CMK (cell line): ENCODE results near the gene KIFC3.
"Not testable (repeated sequence)": the region's sequence is repeated elsewhere in the genome, so short reads cannot be mapped to it uniquely, and the experiment has no call there.

ENCODE experiments used
- DNase-seq: peaks from one replicate; pipeline ENCODE4 v3.0.0-alpha.2; 2010; ENCODE audit warnings: low read depth

Gene KIFC3

DNA sequence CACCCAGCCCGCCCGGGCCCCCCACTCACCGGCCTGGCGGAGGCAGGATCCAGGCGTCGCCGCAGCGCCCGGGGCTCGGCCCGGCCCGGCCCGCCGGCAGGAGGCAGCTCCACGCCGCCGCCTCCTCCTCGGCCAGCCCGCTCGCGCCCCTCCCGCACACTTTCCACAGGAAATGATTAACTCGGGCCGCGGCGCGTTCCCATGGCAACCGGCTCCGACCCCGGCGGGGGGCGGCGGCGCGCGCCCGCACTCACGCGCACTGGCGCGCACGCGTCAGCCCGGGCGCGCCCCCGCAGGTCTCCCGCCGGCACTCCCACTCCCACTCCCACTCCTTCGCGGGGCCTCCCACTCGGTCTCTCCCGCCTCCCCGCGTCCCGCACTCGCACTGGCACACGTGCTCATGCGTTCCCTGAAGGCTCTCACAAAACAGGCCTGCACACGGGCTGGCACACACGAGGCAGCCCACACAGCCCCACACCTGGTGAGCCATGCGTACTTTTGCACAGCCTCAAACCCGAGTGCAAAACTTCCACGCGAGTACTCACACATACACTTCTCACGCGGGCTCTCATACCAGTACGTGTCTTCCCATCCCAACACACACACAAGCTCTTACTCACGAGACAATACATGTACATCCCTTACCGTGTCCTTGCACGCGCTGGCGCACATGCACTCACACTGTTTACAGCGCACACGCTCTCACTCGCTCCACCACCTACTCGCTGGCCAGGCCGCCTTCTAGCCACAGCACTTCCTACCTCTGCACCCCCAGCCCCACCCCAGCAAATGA lies at the start of gene KIFC3:
Gene KIFC3, minus strand, starts transcription at position 151 of the 793 bp plus-strand sequence. CDS start 4,248 bp downstream, outside the sequence.
- no peak for DNase-seq

- no peak for DNase-seq
These were observed 45.9 kb upstream of the KIFC3 start for GRCh38 chr16:57848181-57848580.

- not testable (repeated sequence) for DNase-seq
These were observed 44.6 kb upstream of the KIFC3 start for GRCh38 chr16:57846931-57847330.

GRCh38 chr16:57846078-57846697 lies 43.9 kb upstream of the KIFC3 start:
- no peak for DNase-seq

DNA sequence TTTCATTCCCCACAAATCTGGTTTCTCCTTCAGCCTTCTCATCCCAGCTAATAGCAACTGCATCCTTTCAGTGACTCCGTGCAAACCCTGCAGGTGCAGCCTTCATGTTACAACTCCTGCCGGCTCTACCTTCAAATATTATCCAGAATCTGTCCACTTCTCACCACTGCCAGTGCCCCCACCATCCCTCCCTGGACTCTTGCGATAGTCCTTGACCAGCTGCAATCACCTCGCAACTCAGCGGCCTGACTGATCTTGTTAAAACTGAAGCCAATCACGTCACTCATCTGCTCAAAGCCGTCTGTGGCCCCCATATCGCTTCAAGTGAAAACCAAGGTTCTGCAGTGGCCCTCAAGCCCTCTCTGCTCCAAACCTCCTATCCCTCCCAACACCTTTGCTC lies 42.8 kb upstream of the KIFC3 start:
- no peak for DNase-seq

GRCh38 chr16:57844416-57845030 lies 42.2 kb upstream of the KIFC3 start:
- DNase-seq = no peak

- no peak for DNase-seq
These were observed 41.1 kb upstream of the KIFC3 start for GRCh38 chr16:57843400-57843799.

DNA sequence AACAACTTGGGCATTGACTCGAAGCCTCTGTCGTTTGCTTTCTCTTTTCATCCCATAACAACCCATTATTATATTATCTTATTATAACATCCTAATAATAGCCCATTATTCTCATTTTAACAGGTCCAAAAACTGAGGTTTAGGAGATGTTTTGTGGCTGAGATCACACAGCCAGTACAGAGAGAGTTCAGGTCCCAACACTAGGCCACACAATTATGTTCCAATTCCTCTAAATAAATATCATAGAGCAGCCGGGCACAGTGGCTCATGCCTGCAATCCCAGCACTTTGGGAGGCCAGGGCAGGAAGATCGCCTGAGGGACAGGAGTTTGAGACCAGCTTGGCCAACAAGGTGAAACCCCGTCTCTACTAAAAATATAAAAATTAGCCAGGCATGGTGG lies 40.3 kb upstream of the KIFC3 start:
- DNase-seq = no peak

GRCh38 chr16:57840833-57841232 lies 38.5 kb upstream of the KIFC3 start:
- no peak for DNase-seq

- no peak for DNase-seq
These were observed 35.9 kb upstream of the KIFC3 start for GRCh38 chr16:57838161-57838560.

GRCh38 chr16:57837305-57838125 lies 35.2 kb upstream of the KIFC3 start:
- DNase-seq = no peak

GRCh38 chr16:57835439-57835838 lies 33.1 kb upstream of the KIFC3 start:
- DNase-seq = not testable (repeated sequence)

DNA sequence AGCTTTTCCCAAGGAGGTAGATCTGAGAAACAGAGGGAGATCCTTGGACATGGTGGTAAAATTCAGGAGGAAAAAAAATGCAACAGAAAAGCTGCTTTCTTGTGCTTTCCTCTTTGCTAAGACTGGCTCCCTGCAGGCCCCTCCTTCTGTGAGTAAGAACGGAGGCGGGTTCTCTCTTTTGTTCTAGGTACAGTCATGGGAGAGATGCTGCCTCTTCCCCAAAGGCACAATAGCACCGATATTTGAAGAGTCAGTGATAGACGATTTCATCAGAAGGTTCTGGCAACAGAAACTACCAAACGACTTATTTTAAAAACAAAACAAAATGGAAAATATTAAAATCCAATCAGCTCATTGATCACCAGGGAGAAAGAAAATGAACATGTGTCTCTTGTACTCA lies 32.6 kb upstream of the KIFC3 start:
- no peak for DNase-seq

DNA sequence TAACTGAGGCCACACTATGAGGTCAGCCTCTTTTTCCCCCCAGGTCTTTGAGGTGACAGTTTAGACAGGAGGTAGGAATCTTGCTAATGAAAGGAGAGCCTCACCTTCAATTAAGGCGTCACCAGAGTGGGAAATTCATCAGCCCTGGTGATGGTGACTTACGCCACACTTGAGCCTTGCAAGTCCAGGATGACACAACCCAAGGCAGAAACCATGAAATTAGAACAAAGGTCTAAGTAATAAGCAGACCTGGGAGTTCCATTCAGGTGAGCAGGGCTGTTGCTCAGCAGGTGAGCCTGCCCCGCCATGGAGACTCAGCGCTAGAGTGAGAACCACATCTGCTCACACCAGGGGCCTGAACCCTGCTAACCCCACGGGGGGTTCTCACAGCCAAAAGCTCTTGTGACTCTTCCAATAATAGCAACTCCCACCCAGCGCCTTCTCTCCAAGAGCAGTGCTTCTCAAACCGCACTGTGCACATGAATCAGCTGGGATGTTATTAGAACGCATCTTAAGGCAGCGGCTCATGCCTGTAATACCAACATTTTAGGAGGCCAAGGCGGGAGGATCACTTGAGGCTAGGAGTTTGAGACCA lies 28.7 kb upstream of the KIFC3 start:
- DNase-seq = no peak

GRCh38 chr16:57829969-57830360 lies 27.7 kb upstream of the KIFC3 start:
- DNase-seq = no peak

DNA sequence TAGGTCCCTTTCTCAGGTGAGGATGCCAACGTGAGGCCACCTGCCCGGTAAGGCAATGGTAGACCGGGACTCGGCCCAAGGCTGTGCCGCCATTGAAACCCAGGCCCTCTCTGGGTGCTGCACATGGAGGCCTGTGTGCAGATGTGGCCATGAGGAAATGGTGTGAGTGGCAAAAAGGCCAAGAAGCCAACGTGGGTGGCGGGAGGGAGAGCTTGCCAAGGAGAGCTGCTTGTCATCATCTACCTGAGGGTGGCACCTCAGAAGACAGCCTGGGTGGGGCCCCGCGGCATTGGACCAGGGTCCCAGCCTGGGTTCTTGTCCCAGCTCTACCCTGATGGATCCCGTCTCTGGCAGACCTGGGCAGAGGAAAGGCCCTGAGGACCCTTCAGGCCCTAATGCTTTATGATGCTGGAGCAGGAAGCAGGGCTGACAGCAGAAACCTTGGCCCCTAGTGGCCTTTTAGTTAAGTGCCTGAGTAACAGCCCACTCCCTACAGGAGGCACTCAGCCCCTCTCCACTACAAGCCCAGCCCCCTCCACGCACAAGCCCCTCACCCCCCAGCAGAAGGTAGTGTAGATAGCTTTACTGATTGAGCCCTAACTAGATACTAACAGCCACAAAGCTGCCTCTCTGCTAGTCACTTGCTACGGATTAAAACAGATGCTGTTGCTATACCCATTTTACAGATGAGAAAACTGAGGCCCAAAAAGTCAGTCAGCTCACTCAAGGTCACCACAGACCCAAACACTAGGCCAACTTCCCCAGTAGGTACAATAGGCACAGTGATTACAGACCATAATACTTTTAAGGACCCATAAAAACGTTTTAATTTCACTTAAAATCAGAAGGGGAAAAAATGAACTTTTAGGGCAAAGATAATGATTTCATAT lies 26.2 kb upstream of the KIFC3 start:
- no peak for DNase-seq

GRCh38 chr16:57826706-57827625 lies 24.7 kb upstream of the KIFC3 start:
- DNase-seq = no peak

DNA sequence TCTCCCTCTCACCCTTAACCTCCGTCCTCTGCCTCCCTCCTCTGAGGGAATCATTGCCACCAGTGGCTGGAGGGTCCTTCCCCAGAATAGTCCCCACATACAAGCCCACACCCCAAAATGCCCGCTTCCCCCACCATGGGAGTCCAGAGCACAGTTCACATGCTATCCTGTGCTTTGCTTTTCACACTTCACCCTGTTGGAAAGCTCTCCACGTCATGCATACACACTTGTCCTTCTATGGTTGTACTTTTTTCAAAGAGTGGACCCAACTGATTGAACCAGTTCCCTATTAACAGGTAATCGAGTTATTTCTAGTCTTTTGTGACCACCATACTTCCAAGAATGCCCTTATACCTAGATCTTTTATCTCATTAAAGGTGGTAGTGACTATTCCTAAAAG lies 23.8 kb upstream of the KIFC3 start:
- DNase-seq = no peak

- DNase-seq = no peak
These were observed 23.2 kb upstream of the KIFC3 start for GRCh38 chr16:57825298-57826044.
